Kidney (tissue), 14 donors: Measurements from ENCODE around the gene ALG6. TPM values are rescaled to one million over a fixed set of nuclear protein-coding genes. Genes with fewer than 3 reads are reported as not detected.
A peak's percentile ranks its signal among the peaks of the same experiment; 100 is the strongest.

Experiments
- DNase-seq, 5 donors: peaks; one replicate each; pipeline ENCODE4 v3.0.0-alpha.2; 2013 to 2020
- FAIRE-seq: peaks from 2 replicates; lab custom pipeline; 2012; peaks lifted over from hg19 to GRCh38; lab: Jason Lieb, UNC
- H3K27ac ChIP-seq, 2 donors: one replicate each; pipeline ENCODE4 v1.7.0; 2013; ENCODE audit warnings: low read depth in 2 of 2, low read length in 2 of 2, inconsistent platforms in 1 of 2
- H3K27me3 ChIP-seq: one replicate; pipeline ENCODE4 v1.7.1; 2013; ENCODE audit warnings: low read length, inconsistent platforms; ENCODE audit not compliant: control insufficient read depth, insufficient read depth
- H3K36me3 ChIP-seq, 3 donors: one replicate each; pipeline versions ENCODE4 v1.7.0 to v1.7.1; 2013; ENCODE audit warnings: low read length in 3 of 3, control low read depth in 1 of 3, inconsistent platforms in 1 of 3; ENCODE audit not compliant: insufficient read depth in 3 of 3, control insufficient read depth in 2 of 3
- H3K4me1 ChIP-seq, 3 donors: one replicate each; pipeline versions ENCODE4 v1.7.0 to v1.7.1; 2013; ENCODE audit warnings: low read length in 3 of 3, inconsistent platforms in 1 of 3, low read depth in 1 of 3; ENCODE audit not compliant: control insufficient read depth in 2 of 3, insufficient read depth in 2 of 3
- H3K4me3 ChIP-seq, 3 donors: one replicate each; pipeline versions ENCODE4 v1.7.0 to v1.8.1; 2013; ENCODE audit warnings: low read length in 3 of 3, control low read depth in 1 of 3, inconsistent platforms in 1 of 3
- H3K9ac ChIP-seq, 3 donors: one replicate each; pipeline versions ENCODE4 v1.7.0 to v1.7.1; 2013; ENCODE audit warnings: low read length in 3 of 3, control low read depth in 1 of 3, inconsistent platforms in 1 of 3
- H3K9me3 ChIP-seq, 3 donors: one replicate each; pipeline versions ENCODE4 v1.7.0 to v1.7.1; 2013; ENCODE audit warnings: low read length in 3 of 3, control low read depth in 1 of 3, inconsistent platforms in 1 of 3; ENCODE audit not compliant: control insufficient read depth in 2 of 3, insufficient read depth in 1 of 3
- intact Hi-C: fragments of 100-400 bp; cut with DNase I; formaldehyde crosslinking; loops from one replicate; pipeline ENCODE4 v1.11.1; 2022
- polyA plus RNA-seq: library from polyadenylated mRNA; stranded (reverse); fragments of 350-450 nt; fragmentation: Illumina TruSeq; extraction: RNeasy Lipid Tissue Mini Kit (QIAGEN cat#74804); gene quantifications from one replicate; pipeline ENCODE4 v1.2.3, GENCODE V29; 2014; ENCODE audit warnings: low read depth, low replicate concordance; ENCODE audit not compliant: insufficient read depth
- total RNA-seq: library from RNA; stranded (reverse); fragmentation: NEBNext Ultra II Directional; extraction: Animal tissue kit (Norgen Biotek cat#: 25700); gene quantifications from one replicate; pipeline ENCODE4 v1.2.1, GENCODE V29; 2021
- TF ChIP-seq, protein P1 (sequence below): IDR thresholded peaks from 3 replicates; pipeline ENCODE4 v1.5.1; 2012; ENCODE audit warnings: mild to moderate bottlenecking, moderate library complexity, borderline replicate concordance; ENCODE audit not compliant: insufficient read depth; ENCODE audit errors: extremely low read depth
- donor health status: control.
- donor health status: control.
- donor health status: control.
- donor health status: control.
- donor health status: control.
- donor health status: DM: yes; HTN: yes; CAD: no.
- donor health status: Normal renal cell carcinoma (clear cell type).

ALG6 gene
- total and polyA plus RNA-seq, 2 donors from 2014 or later = 10.2 to 11.2 TPM

- no peaks in the 10 kb centered on the region for H3K36me3 ChIP-seq
- peak overlapping the region in 2 of 3 donors; percentile 35 to 44 for H3K4me3 ChIP-seq
- no peaks in the 10 kb centered on the region for H3K9me3 ChIP-seq
- peaks cover 69% of the 10 kb centered on the region for H3K27me3 ChIP-seq
- intact Hi-C loops = no loop called here
- FAIRE-seq (no peak), DNase-seq (peak in 3 of 5 donors; percentile 3 to 34 (median 16))
- peaks cover 0 to 4% (median 0%) of the 10 kb centered on the region in 3 donors for H3K4me1 ChIP-seq
- TF ChIP-seq, protein P1, sequence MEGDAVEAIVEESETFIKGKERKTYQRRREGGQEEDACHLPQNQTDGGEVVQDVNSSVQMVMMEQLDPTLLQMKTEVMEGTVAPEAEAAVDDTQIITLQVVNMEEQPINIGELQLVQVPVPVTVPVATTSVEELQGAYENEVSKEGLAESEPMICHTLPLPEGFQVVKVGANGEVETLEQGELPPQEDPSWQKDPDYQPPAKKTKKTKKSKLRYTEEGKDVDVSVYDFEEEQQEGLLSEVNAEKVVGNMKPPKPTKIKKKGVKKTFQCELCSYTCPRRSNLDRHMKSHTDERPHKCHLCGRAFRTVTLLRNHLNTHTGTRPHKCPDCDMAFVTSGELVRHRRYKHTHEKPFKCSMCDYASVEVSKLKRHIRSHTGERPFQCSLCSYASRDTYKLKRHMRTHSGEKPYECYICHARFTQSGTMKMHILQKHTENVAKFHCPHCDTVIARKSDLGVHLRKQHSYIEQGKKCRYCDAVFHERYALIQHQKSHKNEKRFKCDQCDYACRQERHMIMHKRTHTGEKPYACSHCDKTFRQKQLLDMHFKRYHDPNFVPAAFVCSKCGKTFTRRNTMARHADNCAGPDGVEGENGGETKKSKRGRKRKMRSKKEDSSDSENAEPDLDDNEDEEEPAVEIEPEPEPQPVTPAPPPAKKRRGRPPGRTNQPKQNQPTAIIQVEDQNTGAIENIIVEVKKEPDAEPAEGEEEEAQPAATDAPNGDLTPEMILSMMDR = no peak
- no peak overlapping the region for H3K9ac ChIP-seq
- no peak overlapping the region for H3K27ac ChIP-seq
These were observed 45.7 kb upstream of the ALG6 start for GRCh38 chr1:63321785-63322113.

GRCh38 chr1:63322114-63322943 is 45.1 kb upstream of the ALG6 start, which contains the start of gene FOXD3:
Gene FOXD3 (plus strand): TSS chr1:63322567. CDS start chr1:63323059, 492 bp downstream.
- peak; percentile 69 to 84 (median 75) for DNase-seq

DNA sequence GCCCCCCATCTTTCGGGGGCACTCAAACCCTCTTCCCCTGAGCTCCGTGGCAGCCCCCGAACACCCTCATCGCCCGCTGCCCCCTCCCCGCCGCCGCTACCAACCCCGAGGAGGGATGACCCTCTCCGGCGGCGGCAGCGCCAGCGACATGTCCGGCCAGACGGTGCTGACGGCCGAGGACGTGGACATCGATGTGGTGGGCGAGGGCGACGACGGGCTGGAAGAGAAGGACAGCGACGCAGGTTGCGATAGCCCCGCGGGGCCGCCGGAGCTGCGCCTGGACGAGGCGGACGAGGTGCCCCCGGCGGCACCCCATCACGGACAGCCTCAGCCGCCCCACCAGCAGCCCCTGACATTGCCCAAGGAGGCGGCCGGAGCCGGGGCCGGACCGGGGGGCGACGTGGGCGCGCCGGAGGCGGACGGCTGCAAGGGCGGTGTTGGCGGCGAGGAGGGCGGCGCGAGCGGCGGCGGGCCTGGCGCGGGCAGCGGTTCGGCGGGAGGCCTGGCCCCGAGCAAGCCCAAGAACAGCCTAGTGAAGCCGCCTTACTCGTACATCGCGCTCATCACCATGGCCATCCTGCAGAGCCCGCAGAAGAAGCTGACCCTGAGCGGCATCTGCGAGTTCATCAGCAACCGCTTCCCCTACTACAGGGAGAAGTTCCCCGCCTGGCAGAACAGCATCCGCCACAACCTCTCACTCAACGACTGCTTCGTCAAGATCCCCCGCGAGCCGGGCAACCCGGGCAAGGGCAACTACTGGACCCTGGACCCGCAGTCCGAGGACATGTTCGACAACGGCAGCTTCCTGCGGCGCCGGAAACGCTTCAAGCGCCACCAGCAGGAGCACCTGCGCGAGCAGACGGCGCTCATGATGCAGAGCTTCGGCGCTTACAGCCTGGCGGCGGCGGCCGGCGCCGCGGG is 44.2 kb upstream of the ALG6 start:
- H3K9ac ChIP-seq = no peak overlapping the region
- no peaks in the 10 kb centered on the region for H3K36me3 ChIP-seq
- TF ChIP-seq, protein P1 = no peak
- H3K9me3 ChIP-seq = peaks cover 0 to 3% (median 0%) of the 10 kb centered on the region in 3 donors
- H3K27me3 ChIP-seq = peaks cover 75% of the 10 kb centered on the region
- H3K4me1 ChIP-seq = peaks cover 0 to 4% (median 0%) of the 10 kb centered on the region in 3 donors
- no peak overlapping the region for H3K27ac ChIP-seq
- intact Hi-C loops = no loop called here
- H3K4me3 ChIP-seq = no peak overlapping the region
- DNase-seq (peak; percentile 55 to 70 (median 67)), FAIRE-seq (no peak)

More at GRCh38 chr1:63322114-63322943, 45.1 kb upstream of the ALG6 start, which contains the start of gene FOXD3:
- H3K9me3 ChIP-seq = peaks cover 0 to 3% (median 0%) of the 10 kb centered on the region in 3 donors
- H3K9ac ChIP-seq = no peak within 1 kb of the TSS
- TF ChIP-seq, protein P1 = no peak
- H3K4me1 ChIP-seq = peaks cover 0 to 4% (median 0%) of the 10 kb centered on the region in 3 donors
- peaks cover 74% of the 10 kb centered on the region for H3K27me3 ChIP-seq
- intact Hi-C loops = no loop called here
- H3K36me3 ChIP-seq = no peaks in the 10 kb centered on the region
- H3K4me3 ChIP-seq = peak within 1 kb of the TSS in 2 of 3 donors; percentile 35 to 44
- FAIRE-seq = no peak
- no peak within 1 kb of the TSS for H3K27ac ChIP-seq
